Left ventricle myocardium inferior (tissue), 1 donor: Measurements from ENCODE around the gene SLC6A16. TPM values are rescaled to one million over a fixed set of nuclear protein-coding genes. Genes with fewer than 3 reads are reported as not detected.
A peak's percentile ranks its signal among the peaks of the same experiment; 100 is the strongest.

Source experiments
- DNase-seq: peaks from one replicate; pipeline ENCODE4 v3.0.0-alpha.2; 2020
- H3K27ac ChIP-seq: fragments of 200-600 bp; replicated peaks from 2 replicates; pipeline ENCODE4 v1.8.0; 2021
- H3K27me3 ChIP-seq: fragments of 200-600 bp; 2 replicates; pipeline ENCODE4 v1.8.0; 2021; ENCODE audit warnings: low read depth
- H3K36me3 ChIP-seq: fragments of 200-600 bp; 2 replicates; pipeline ENCODE4 v1.8.0; 2021
- H3K4me1 ChIP-seq: fragments of 200-600 bp; 2 replicates; pipeline ENCODE4 v1.8.0; 2021
- H3K4me3 ChIP-seq: fragments of 200-600 bp; 2 replicates; pipeline ENCODE4 v1.8.0; 2021; ENCODE audit warnings: mild to moderate bottlenecking, moderate library complexity
- H3K9me3 ChIP-seq: fragments of 200-600 bp; replicated peaks from 2 replicates; pipeline ENCODE4 v1.8.0; 2021
- intact Hi-C: fragments of 100-400 bp; cut with micrococcal nuclease; formaldehyde crosslinking; loops from one replicate; pipeline ENCODE4 v1.11.0; 2022
- total RNA-seq: library from RNA; stranded (reverse); fragmentation: NEBNext Ultra II Directional; extraction: Animal tissue kit (Norgen Biotek cat#: 25700); gene quantifications from one replicate; pipeline ENCODE4 v1.2.1, GENCODE V29; 2021
- TF ChIP-seq, protein P1 (sequence below): fragments of 200-600 bp; IDR thresholded peaks from 2 replicates; pipeline ENCODE4 v1.8.0; 2021; ENCODE audit warnings: antibody characterized with exemption, mild to moderate bottlenecking, borderline replicate concordance
- donor health status: DM: no; HTN: yes; CAD: no; lungs with severe emphysema.

SLC6A16 gene
- total RNA-seq, 1 donor from 2014 or later, result 1.1 TPM

DNA sequence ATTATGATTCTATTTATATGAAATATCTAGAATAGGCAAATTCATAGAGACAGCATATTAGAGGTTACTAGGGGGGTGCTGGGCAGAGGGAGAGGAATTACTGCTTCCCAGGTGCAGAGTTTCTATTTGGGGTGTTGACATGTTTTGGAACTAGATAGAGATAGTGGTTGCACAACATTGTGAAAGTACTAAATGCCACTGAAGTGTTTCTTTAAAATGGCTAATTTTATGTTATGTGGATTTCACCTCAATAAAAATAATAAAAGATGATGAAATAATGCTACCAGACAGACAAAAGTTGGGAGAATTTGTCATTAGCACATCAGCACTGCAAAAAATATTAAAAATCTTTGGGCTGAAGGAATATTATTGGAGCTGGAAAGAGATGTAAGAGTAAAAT lies 63.4 kb downstream of the SLC6A16 start:
- H3K27me3 ChIP-seq, result peaks cover 28% of the 10 kb centered on the region
- no peaks in the 10 kb centered on the region for H3K4me1 ChIP-seq
- H3K4me3 ChIP-seq, result no peak overlapping the region
- intact Hi-C loops, result no loop called here
- TF ChIP-seq, protein P1, sequence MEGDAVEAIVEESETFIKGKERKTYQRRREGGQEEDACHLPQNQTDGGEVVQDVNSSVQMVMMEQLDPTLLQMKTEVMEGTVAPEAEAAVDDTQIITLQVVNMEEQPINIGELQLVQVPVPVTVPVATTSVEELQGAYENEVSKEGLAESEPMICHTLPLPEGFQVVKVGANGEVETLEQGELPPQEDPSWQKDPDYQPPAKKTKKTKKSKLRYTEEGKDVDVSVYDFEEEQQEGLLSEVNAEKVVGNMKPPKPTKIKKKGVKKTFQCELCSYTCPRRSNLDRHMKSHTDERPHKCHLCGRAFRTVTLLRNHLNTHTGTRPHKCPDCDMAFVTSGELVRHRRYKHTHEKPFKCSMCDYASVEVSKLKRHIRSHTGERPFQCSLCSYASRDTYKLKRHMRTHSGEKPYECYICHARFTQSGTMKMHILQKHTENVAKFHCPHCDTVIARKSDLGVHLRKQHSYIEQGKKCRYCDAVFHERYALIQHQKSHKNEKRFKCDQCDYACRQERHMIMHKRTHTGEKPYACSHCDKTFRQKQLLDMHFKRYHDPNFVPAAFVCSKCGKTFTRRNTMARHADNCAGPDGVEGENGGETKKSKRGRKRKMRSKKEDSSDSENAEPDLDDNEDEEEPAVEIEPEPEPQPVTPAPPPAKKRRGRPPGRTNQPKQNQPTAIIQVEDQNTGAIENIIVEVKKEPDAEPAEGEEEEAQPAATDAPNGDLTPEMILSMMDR, result no peak
- no peak for DNase-seq
- H3K27ac ChIP-seq, result no peak overlapping the region
- no peaks in the 10 kb centered on the region for H3K36me3 ChIP-seq
- peaks cover 43% of the 10 kb centered on the region for H3K9me3 ChIP-seq

- no peaks in the 10 kb centered on the region for H3K4me1 ChIP-seq
- H3K36me3 ChIP-seq, result no peaks in the 10 kb centered on the region
- H3K9me3 ChIP-seq, result peaks cover 24% of the 10 kb centered on the region
- TF ChIP-seq, protein P1, result no peak
- peaks cover 4% of the 10 kb centered on the region for H3K27me3 ChIP-seq
- intact Hi-C loops, result no loop called here
- H3K27ac ChIP-seq, result no peak overlapping the region
- no peak overlapping the region for H3K4me3 ChIP-seq
- DNase-seq, result no peak
Observed at GRCh38 chr19:49256691-49257090, 68.3 kb downstream of the SLC6A16 start.

DNA sequence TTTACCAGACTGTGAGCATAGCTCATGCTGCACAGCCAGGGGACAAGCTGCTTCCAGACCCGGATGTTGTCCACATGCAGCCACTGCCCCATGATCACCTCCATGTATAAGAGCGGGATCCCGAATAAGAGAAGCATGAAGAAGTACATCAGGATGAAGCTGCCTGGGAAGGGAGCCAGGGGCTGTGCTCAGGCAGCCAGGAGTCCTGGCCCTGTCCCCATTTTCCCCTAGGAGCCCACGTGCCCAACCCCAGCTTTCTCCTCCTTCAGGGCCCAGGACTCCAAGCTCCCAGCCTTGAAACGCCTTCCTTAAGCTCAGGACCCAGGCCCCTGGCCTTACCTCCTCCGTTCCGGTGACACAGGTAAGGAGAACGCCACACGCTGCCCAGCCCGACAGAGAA lies 69.3 kb downstream of the SLC6A16 start:
- Histone ChIP-seq H3K36me3 (no peaks in the 10 kb centered on the region), H3K27me3 (no peaks in the 10 kb centered on the region), H3K4me1 (no peaks in the 10 kb centered on the region), H3K27ac (no peak overlapping the region), H3K4me3 (no peak overlapping the region), H3K9me3 (peaks cover 24% of the 10 kb centered on the region)
- TF ChIP-seq, protein P1, result no peak
- peak; percentile 21 for DNase-seq
- intact Hi-C loops, result no loop called here

DNA sequence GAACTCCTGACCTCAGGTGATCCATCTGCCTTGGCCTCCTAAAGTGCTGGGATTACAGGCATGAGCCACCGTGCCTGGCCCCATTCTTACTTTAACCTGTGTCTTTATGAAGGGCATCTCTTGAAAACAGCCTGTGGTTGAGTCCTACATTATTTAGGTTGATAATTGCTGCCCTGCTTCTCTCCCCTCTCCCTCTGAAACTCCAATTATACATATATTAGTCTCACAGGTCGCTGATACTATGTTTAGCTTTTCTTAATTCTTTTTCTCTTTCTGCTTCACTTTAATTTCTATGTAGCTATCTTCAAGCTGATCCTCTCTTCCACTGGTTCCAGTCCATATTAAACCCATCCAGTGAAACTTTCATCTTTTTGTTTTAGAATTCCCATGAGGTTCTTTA lies 75.1 kb downstream of the SLC6A16 start:
- Histone ChIP-seq H3K36me3 (no peaks in the 10 kb centered on the region), H3K4me1 (no peaks in the 10 kb centered on the region), H3K27me3 (no peaks in the 10 kb centered on the region), H3K27ac (no peak overlapping the region), H3K4me3 (no peak overlapping the region), H3K9me3 (no peaks in the 10 kb centered on the region)
- no peak for DNase-seq
- intact Hi-C loops, result no loop called here
- TF ChIP-seq, protein P1, result no peak

- Histone ChIP-seq H3K27ac (no peak overlapping the region), H3K4me3 (no peak overlapping the region), H3K27me3 (no peaks in the 10 kb centered on the region), H3K36me3 (peaks cover 6% of the 10 kb centered on the region), H3K9me3 (no peaks in the 10 kb centered on the region), H3K4me1 (no peaks in the 10 kb centered on the region)
- intact Hi-C loops, result no loop called here
- no peak for DNase-seq
- TF ChIP-seq, protein P1, result no peak
Observed at GRCh38 chr19:49247676-49248075, 77.3 kb downstream of the SLC6A16 start.

- H3K27me3 ChIP-seq, result no peaks in the 10 kb centered on the region
- no peaks in the 10 kb centered on the region for H3K9me3 ChIP-seq
- peaks cover 6% of the 10 kb centered on the region for H3K36me3 ChIP-seq
- H3K4me1 ChIP-seq, result no peaks in the 10 kb centered on the region
- H3K4me3 ChIP-seq, result no peak overlapping the region
- intact Hi-C loops, result no loop called here
- DNase-seq, result no peak
- TF ChIP-seq, protein P1, result no peak
- H3K27ac ChIP-seq, result no peak overlapping the region
Observed at GRCh38 chr19:49244256-49244655, 80.7 kb downstream of the SLC6A16 start.
